Measurements from ENCODE around the gene CLIC4. TPM values are rescaled to one million over a fixed set of nuclear protein-coding genes. Genes with fewer than 3 reads are reported as not detected.

Gene CLIC4
- polyA plus RNA-seq, 1 donor (not counting 4 experiments of a cell fraction or from before 2014, with no cell fraction given): 130 TPM

- H3K4me1 ChIP-seq (ENCODE audit: control insufficient read depth, extremely low read depth, insufficient read depth, low read length): peaks cover 15% of the 10 kb centered on the region
- TF ChIP-seq CTCF (optimal IDR thresholded peaks at IDR 0.05 in 1 of 3, IDR thresholded peaks at IDR 0.05 in 1 of 3, conservative IDR thresholded peaks at IDR 0.05 in 1 of 3; ENCODE audit: extremely low read depth in 1 of 3, insufficient read depth in 2 of 3, low read length in 3 of 3) (no peak), EZH2 (IDR thresholded peaks at IDR 0.05; ENCODE audit: low read length) (no peak)
- H3K36me3 ChIP-seq (ENCODE audit: control insufficient read depth in 2 of 2, extremely low read depth in 1 of 2, insufficient read depth in 2 of 2, low read length in 2 of 2): no peaks in the 10 kb centered on the region
- no peak overlapping the region for H3K4me3 ChIP-seq (ENCODE audit: control insufficient read depth in 2 of 3, extremely low read depth in 1 of 3, insufficient read depth in 2 of 3, low read depth in 1 of 3, low read length in 3 of 3)
- no peak overlapping the region for H3K9ac ChIP-seq (ENCODE audit: control insufficient read depth, extremely low read depth, insufficient read depth, low read length)
- H3K9me3 ChIP-seq (ENCODE audit: control insufficient read depth, low read depth, low read length): no peaks in the 10 kb centered on the region
- H3K9me1 ChIP-seq (ENCODE audit: control insufficient read depth, extremely low read depth, insufficient read depth, low read length): no peaks in the 10 kb centered on the region
- H3K27me3 ChIP-seq (ENCODE audit: control insufficient read depth, extremely low read depth, insufficient read depth, low read length): no peaks in the 10 kb centered on the region
- DNase-seq (ENCODE audit: low read depth, low spot score): no peak
- no peak overlapping the region for H2AFZ ChIP-seq (ENCODE audit: control insufficient read depth, low read length)
- H3K79me2 ChIP-seq (ENCODE audit: control insufficient read depth, insufficient read depth, low read length): peaks cover 82% of the 10 kb centered on the region
- FAIRE-seq: no peak
- no peak overlapping the region for H3K27ac ChIP-seq (ENCODE audit: control insufficient read depth, insufficient read depth, low read length)
- dilution Hi-C loops (cut with MboI; ENCODE audit: extremely low pct_ligation_motif_present, low sequenced_read_pairs): no loop called here
- H4K20me1 ChIP-seq (ENCODE audit: control insufficient read depth, extremely low read depth, insufficient read depth, low read length): peaks cover 8% of the 10 kb centered on the region
- H3K4me2 ChIP-seq (ENCODE audit: control insufficient read depth, extremely low read depth, insufficient read depth, low read depth, low read length): no peak overlapping the region
Measured at GRCh38 chr1:24759492-24759891, 14.2 kb downstream of the CLIC4 start.

GRCh38 chr1:24761582-24761981 lies 16.3 kb downstream of the CLIC4 start:
- dilution Hi-C loops (cut with MboI; ENCODE audit: extremely low pct_ligation_motif_present, low sequenced_read_pairs): no loop called here
- no peaks in the 10 kb centered on the region for H3K36me3 ChIP-seq (ENCODE audit: control insufficient read depth in 2 of 2, extremely low read depth in 1 of 2, insufficient read depth in 2 of 2, low read length in 2 of 2)
- no peak for FAIRE-seq
- no peak overlapping the region for H2AFZ ChIP-seq (ENCODE audit: control insufficient read depth, low read length)
- DNase-seq (ENCODE audit: low read depth, low spot score): no peak
- TF ChIP-seq CTCF (optimal IDR thresholded peaks at IDR 0.05 in 1 of 3, IDR thresholded peaks at IDR 0.05 in 1 of 3, conservative IDR thresholded peaks at IDR 0.05 in 1 of 3; ENCODE audit: extremely low read depth in 1 of 3, insufficient read depth in 2 of 3, low read length in 3 of 3) (no peak), EZH2 (IDR thresholded peaks at IDR 0.05; ENCODE audit: low read length) (no peak)
- H3K9me1 ChIP-seq (ENCODE audit: control insufficient read depth, extremely low read depth, insufficient read depth, low read length): no peaks in the 10 kb centered on the region
- no peak overlapping the region for H3K4me2 ChIP-seq (ENCODE audit: control insufficient read depth, extremely low read depth, insufficient read depth, low read depth, low read length)
- H3K27me3 ChIP-seq (ENCODE audit: control insufficient read depth, extremely low read depth, insufficient read depth, low read length): no peaks in the 10 kb centered on the region
- peaks cover 89% of the 10 kb centered on the region for H3K79me2 ChIP-seq (ENCODE audit: control insufficient read depth, insufficient read depth, low read length)
- peaks cover 8% of the 10 kb centered on the region for H4K20me1 ChIP-seq (ENCODE audit: control insufficient read depth, extremely low read depth, insufficient read depth, low read length)
- peaks cover 19% of the 10 kb centered on the region for H3K4me1 ChIP-seq (ENCODE audit: control insufficient read depth, extremely low read depth, insufficient read depth, low read length)
- H3K27ac ChIP-seq (ENCODE audit: control insufficient read depth, insufficient read depth, low read length): no peak overlapping the region
- H3K9ac ChIP-seq (ENCODE audit: control insufficient read depth, extremely low read depth, insufficient read depth, low read length): no peak overlapping the region
- H3K4me3 ChIP-seq (ENCODE audit: control insufficient read depth in 2 of 3, extremely low read depth in 1 of 3, insufficient read depth in 2 of 3, low read depth in 1 of 3, low read length in 3 of 3): no peak overlapping the region
- H3K9me3 ChIP-seq (ENCODE audit: control insufficient read depth, low read depth, low read length): no peaks in the 10 kb centered on the region

Measured in keratinocyte (primary cell).